ENCODE data around the gene TSPAN31. TPM values are rescaled to one million over a fixed set of nuclear protein-coding genes. Genes with fewer than 3 reads are reported as not detected.

The TSPAN31 gene
- total and polyA plus RNA-seq, 2 of the 8 experiments (the other 6 are each of a cell fraction or from before 2014, with no cell fraction given): 15.8 to 31.4 TPM

DNA sequence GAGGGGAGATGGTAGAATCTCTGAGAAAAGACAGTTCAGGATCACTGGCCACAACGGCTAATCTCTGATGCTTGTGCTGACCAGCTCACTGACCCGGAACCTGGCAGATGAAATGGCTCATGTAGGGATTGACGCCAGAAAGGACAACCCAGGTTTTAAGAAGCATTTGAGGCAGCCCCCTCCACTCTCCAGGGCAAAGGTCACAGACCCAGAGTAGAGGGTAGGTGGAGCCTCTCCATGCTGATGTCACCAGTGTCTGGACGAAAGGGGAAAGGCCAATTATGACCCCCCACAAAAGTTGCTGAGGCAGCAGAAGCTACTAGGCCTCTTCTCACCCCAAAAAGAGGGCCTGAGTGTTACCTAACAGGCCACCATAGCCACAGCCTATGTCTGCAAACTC, 25.9 kb downstream of the TSPAN31 start:
- peak overlapping the region; percentile 66; the same call in 1 of the 2 replicates for H4K8ac ChIP-seq (ENCODE audit: extremely low read depth, insufficient read depth, low read length)
- H3K4me2 ChIP-seq (ENCODE audit: insufficient read depth in 1 of 2, low read depth in 2 of 2, low read length in 2 of 2): peak overlapping the region; percentile 96 to 99; a peak in 2 of 4 replicates
- H3K18ac ChIP-seq (ENCODE audit: extremely low read depth, low read length): no peak overlapping the region
- 0 out of 2 replicates have a peak overlapping the region, but pooled peaks have one; percentile 65 for H2AK5ac ChIP-seq (ENCODE audit: low read depth, low read length)
- H4K20me1 ChIP-seq (replicated peaks in 1 of 2; ENCODE audit: control insufficient read depth in 1 of 2, insufficient read depth in 2 of 2, low read length in 2 of 2): peaks cover 0 to 4% of the 10 kb centered on the region in 2 experiments
- H3K23me2 ChIP-seq (ENCODE audit: low read depth, low read length): peaks cover 21% of the 10 kb centered on the region; the same call in 1 of the 2 replicates
- no peak overlapping the region for H3K9ac ChIP-seq (replicated peaks in 1 of 4; ENCODE audit: extremely low read depth in 1 of 4, low read depth in 3 of 4, low read length in 3 of 4)
- H3K27me3 ChIP-seq (replicated peaks in 1 of 4; ENCODE audit: control insufficient read depth in 3 of 4, extremely low read depth in 1 of 4, insufficient read depth in 3 of 4, low read length in 3 of 4): peaks cover 7 to 18% (median 14%) of the 10 kb centered on the region in 4 experiments; a peak in 6 of 7 replicates
- no peak overlapping the region for H2BK12ac ChIP-seq (ENCODE audit: low read depth, low read length)
- H3K9me3 ChIP-seq (ENCODE audit: insufficient read depth in 2 of 2, low read depth in 1 of 2, low read length in 1 of 2): no peaks in the 10 kb centered on the region
- no peak overlapping the region for H2AFZ ChIP-seq (ENCODE audit: low read length)
- no peaks in the 10 kb centered on the region; the same call in 1 of the 2 replicates for H3K79me1 ChIP-seq (ENCODE audit: low read depth, low read length)
- H2BK120ac ChIP-seq (replicated peaks; ENCODE audit: low read depth, low read length): no peak overlapping the region
- no peak overlapping the region for H3K56ac ChIP-seq (replicated peaks; ENCODE audit: insufficient read length, low read depth, low read length)
- peaks cover 11 to 17% (median 14%) of the 10 kb centered on the region in 4 experiments; a peak in 7 of 8 replicates for H3K36me3 ChIP-seq (ENCODE audit: control insufficient read depth in 2 of 4, insufficient read depth in 4 of 4, low read length in 3 of 4)
- no peak overlapping the region for H3K4ac ChIP-seq (replicated peaks; ENCODE audit: insufficient read length, low read depth, low read length)
- DNase-seq (ENCODE audit: low read depth in 1 of 2, low spot score in 2 of 2) (no peak), FAIRE-seq (no peak)
- no peak overlapping the region for H4K91ac ChIP-seq (replicated peaks; ENCODE audit: insufficient read length, low read length)
- no peak overlapping the region for H4K5ac ChIP-seq (ENCODE audit: insufficient read length, low read depth, low read length)
- TF ChIP-seq MAFK (IDR thresholded peaks at IDR 0.05; ENCODE audit: low read depth, low read length): no peak
- no peak for TF ChIP-seq POU5F1 (IDR thresholded peaks at IDR 0.05; ENCODE audit: low read depth, low read length)
- no peak for TF ChIP-seq SIRT6 (IDR thresholded peaks at IDR 0.05; ENCODE audit: low read length)
- no peak for TF ChIP-seq TCF12 (IDR thresholded peaks at IDR 0.05; ENCODE audit: low read depth, low read length)
- TF ChIP-seq SRF (IDR thresholded peaks at IDR 0.05; ENCODE audit: low read depth, low read length): no peak
- TF ChIP-seq, protein P1, sequence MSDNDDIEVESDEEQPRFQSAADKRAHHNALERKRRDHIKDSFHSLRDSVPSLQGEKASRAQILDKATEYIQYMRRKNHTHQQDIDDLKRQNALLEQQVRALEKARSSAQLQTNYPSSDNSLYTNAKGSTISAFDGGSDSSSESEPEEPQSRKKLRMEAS (IDR thresholded peaks at IDR 0.05): no peak
- TF ChIP-seq, protein P2, sequence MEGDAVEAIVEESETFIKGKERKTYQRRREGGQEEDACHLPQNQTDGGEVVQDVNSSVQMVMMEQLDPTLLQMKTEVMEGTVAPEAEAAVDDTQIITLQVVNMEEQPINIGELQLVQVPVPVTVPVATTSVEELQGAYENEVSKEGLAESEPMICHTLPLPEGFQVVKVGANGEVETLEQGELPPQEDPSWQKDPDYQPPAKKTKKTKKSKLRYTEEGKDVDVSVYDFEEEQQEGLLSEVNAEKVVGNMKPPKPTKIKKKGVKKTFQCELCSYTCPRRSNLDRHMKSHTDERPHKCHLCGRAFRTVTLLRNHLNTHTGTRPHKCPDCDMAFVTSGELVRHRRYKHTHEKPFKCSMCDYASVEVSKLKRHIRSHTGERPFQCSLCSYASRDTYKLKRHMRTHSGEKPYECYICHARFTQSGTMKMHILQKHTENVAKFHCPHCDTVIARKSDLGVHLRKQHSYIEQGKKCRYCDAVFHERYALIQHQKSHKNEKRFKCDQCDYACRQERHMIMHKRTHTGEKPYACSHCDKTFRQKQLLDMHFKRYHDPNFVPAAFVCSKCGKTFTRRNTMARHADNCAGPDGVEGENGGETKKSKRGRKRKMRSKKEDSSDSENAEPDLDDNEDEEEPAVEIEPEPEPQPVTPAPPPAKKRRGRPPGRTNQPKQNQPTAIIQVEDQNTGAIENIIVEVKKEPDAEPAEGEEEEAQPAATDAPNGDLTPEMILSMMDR (IDR thresholded peaks at IDR 0.05; ENCODE audit: control extremely low read depth in 1 of 3, insufficient read depth in 1 of 3, low read depth in 1 of 3, low read length in 3 of 3): no peak
- no peak for TF ChIP-seq ASH2L (IDR thresholded peaks at IDR 0.05; ENCODE audit: low read length)
- H3K79me2 ChIP-seq (ENCODE audit: control insufficient read depth in 1 of 2, insufficient read depth in 2 of 2, low read length in 2 of 2): 0 out of 4 replicates have a peak, but pooled peaks cover 0 to 7% of the 10 kb centered on the region in 2 experiments
- 92% methylated on average over 4 of the region's 4 CpGs; no CpG with 5 or more reads in 1 of the 2 experiments for WGBS, 2 experiments (ENCODE audit: extremely low coverage in 1 of 2, insufficient coverage in 1 of 2, insufficient read length in 1 of 2, insufficient replicate concordance in 2 of 2, low coverage in 1 of 2, low lambda C conversion rate in 2 of 2, missing lambda C conversion rate in 1 of 2)
- H3K4me3 ChIP-seq (ENCODE audit: extremely low read depth in 1 of 4, insufficient read depth in 2 of 4, low read depth in 3 of 4, low read length in 4 of 4): no peak overlapping the region; a peak in 1 of 8 replicates
- H2BK5ac ChIP-seq (ENCODE audit: low read depth, low read length): no peak overlapping the region
- no peak overlapping the region for H3K14ac ChIP-seq (ENCODE audit: insufficient read length)
- H2BK20ac ChIP-seq (ENCODE audit: low read length): no peak overlapping the region
- no peak overlapping the region for H3K27ac ChIP-seq (ENCODE audit: low read depth, low read length)
- peaks cover 8 to 21% (median 14%) of the 10 kb centered on the region in 4 experiments for H3K4me1 ChIP-seq (replicated peaks in 1 of 4; ENCODE audit: control insufficient read depth in 3 of 4, insufficient read depth in 4 of 4, low read length in 3 of 4)
- ChIA-PET CTCF (ENCODE audit: partially characterized antibody) (interaction anchor here (1.0 to 1.6 kb wide), 4 partner anchors 9 to 14 kb away, joined by 3 to 7 read pairs (median 3); no protein-coding TSS in a partner anchor), POLR2A (ENCODE audit: partially characterized antibody) (interaction anchor here (1.1 to 1.2 kb wide), 4 partner anchors 10 to 34 kb away, joined by 3 to 4 read pairs (median 3); no protein-coding TSS in a partner anchor)
- no peak overlapping the region for H3K23ac ChIP-seq (ENCODE audit: insufficient read length)
- H2BK15ac ChIP-seq (ENCODE audit: low read length): no peak overlapping the region

Measured in H1 (cell line).